ENCODE data around the gene CDHR3.

The CDHR3 gene

DNA sequence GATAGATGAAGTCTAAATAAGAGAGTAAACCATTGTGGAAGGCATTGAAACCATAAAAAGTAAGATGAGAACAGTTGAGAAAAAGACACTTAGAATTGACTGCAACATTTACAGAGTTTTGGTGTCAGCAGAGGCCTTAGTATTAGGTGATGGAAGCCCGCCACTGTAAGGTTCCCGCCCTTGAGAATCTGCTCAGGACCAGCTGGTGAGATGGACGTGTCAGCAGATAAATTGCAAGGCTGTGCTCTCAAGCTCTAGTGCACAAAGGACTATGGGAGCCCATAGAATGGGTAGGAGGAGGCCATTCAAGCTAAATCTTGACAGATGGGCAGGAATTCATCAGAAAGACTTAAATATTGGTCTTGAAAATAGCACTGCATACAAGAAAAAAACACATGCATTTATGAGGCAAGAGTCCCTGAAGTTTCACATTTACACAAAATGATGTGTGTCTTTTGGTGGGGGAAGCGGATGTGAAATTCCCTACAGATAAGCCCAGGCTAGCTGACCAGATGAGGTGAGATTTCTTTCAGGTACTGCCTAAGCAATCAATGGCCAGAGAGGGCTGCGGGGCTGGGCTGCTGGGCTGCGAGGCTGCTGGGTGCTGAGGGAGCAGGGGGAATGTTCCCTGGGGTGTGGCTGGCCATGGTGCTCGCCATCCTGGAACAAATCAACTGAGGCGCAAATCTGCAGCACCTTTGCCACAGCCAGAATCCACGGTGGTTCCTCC is 106.6 kb downstream of the CDHR3 start:
- no peak for DNase-seq

- peak; percentile 12 for DNase-seq
These were observed 107.1 kb downstream of the CDHR3 start for GRCh38 chr7:106070201-106070551.

GRCh38 chr7:106070567-106071254 is 107.6 kb downstream of the CDHR3 start:
- no peak for DNase-seq

DNA sequence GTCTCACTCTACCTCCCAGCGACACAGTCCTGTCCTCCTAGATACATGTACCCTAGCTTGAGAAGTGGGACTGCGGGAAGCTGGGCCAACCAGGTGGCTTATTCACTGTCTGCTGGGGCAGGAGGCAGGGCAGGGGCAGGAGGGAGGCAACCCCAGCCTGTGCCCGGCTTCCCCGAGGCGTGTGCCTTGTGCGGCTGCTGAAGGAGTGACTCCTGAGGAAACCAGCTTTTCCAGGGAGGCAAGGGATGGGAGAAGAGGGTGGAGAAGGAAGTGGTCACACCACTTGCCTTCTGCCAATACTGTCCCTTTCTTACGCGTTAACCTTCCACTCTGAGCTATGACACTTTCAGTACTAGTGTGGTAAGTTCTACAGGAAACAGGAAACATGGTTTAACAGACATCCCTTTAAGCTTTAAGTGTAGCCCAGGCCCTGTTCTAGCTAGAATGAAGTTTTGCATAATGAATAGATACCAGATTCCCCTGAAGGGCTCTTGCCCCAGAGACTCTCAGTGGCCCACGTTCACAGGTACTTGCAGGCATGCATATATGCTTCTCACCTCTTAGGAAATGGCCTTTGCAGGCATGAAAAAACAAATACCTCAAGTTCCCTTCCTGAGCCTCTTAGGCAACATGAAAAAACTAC is 108.4 kb downstream of the CDHR3 start:
- DNase-seq: no peak

- DNase-seq: peak; percentile 63
These were observed 109.1 kb downstream of the CDHR3 start for GRCh38 chr7:106071999-106072714.

- DNase-seq: no peak
These were observed 109.6 kb downstream of the CDHR3 start for GRCh38 chr7:106072715-106073091.

- DNase-seq: no peak
These were observed 110.6 kb downstream of the CDHR3 start for GRCh38 chr7:106073701-106074100.

- DNase-seq: no peak
These were observed 111.2 kb downstream of the CDHR3 start for GRCh38 chr7:106074257-106074656.

DNA sequence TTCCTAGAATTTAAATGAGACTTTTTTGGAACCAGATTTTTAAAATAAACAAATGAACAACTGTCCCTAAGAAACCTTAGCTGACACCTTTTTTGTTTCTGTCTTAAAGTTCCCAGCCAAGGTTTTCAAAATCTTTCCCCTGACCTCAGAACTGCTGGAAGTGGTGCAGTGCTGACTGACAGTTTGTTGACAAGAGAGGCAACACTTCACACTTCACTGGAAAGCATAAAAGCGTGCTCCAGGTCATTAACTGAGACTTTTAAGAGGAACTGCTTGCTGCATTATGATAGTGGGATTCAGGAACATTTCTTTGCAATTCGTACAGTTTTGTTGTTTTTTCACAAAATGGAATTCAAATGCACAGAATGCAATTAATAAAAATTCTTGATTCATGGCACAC is 112.9 kb downstream of the CDHR3 start:
- no peak for DNase-seq

DNA sequence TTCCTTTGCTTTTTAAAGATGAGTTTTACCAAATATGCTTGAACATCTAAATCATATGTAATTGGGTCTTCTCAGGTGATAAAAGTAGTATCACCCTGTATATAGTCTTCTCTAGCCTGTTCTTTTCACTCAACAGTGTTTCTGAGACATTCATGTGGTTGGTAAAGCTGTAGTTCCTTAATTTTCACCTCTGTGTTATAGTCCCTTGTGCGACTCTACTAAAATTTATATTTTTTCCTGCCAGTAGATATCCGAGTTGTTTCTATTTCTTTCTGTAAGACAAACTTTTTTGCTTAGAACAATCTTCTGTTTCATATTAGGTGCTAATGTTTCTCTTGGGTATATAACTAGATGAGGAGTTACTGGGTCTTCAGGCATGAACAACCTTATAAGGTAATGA is 113.5 kb downstream of the CDHR3 start:
- DNase-seq: no peak

DNA sequence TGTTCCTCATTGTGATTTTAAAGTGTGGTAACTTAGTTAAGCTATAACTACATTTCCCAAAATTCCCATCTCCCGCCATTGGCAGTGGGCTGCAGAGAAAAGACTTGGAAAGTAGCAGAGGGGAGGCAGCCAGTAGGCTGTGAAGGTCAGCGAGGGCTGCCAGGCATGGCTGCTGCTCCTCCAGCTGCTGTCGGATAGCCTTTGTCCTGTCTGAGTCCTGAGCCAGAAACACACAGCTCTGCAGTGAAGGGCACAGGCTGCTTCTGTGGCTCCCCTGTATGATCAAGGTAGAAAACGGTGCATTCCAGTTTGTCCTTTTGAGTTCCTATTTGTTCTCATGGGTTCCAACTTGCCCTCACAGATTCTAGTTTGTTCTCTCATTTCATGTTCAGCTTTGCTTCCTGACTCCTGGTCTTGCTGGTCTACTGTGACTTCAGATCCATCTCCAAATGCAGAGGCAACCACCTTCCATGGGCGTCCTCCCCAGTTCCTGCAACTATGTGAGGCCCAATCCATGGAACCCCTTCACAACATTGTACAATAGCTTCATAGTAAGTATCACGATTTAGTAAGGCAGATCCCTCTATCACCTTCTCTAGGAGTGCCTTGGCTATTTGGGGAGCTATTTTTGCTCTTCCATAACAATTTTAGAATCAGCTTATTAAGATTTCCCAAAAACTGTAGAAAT is 117.4 kb downstream of the CDHR3 start:
- DNase-seq: no peak

DNA sequence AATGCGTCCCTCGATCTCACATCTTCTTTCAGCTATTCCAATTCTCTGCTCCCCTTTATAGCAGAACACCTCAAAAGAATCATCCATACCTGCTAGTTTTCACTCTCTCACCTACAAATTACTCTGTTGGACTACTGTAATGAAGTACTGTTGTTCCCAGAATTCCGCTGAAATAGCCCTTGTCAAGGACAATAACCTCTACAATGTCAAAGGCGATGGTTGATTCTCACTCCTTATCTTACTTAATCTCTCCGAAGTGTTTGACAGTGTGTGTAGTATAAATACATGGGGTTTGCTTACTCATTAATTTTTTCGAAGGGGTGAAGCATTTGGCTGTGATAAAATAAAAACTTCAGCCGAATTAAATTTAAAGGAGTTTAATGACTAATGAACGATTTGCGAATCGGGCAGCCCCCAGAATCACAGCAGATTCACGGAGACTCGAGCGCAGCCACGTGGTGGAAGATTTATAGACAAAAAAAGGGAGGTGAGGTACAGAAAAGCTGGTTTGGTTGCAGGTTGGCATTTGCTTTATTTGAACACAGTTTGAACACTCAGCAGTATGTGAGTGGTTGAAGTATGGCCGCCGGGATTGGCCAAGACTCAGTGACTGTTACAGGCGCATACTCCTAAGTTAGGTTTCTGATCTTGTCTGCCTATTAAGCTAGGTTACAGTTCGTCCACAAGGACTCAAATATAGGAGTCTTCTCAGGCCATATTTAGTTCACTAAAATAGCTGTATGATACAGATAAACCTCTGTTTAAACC is 119.2 kb downstream of the CDHR3 start:
- DNase-seq: no peak

Measured in NCI-H774 (cell line).